ENCODE data around the gene RRAGA.
A peak's percentile ranks its signal among the peaks of the same experiment; 100 is the strongest.
"Not testable (repeated sequence)": the region's sequence is repeated elsewhere in the genome, so short reads cannot be mapped to it uniquely, and the experiment has no call there.

RRAGA gene

DNA sequence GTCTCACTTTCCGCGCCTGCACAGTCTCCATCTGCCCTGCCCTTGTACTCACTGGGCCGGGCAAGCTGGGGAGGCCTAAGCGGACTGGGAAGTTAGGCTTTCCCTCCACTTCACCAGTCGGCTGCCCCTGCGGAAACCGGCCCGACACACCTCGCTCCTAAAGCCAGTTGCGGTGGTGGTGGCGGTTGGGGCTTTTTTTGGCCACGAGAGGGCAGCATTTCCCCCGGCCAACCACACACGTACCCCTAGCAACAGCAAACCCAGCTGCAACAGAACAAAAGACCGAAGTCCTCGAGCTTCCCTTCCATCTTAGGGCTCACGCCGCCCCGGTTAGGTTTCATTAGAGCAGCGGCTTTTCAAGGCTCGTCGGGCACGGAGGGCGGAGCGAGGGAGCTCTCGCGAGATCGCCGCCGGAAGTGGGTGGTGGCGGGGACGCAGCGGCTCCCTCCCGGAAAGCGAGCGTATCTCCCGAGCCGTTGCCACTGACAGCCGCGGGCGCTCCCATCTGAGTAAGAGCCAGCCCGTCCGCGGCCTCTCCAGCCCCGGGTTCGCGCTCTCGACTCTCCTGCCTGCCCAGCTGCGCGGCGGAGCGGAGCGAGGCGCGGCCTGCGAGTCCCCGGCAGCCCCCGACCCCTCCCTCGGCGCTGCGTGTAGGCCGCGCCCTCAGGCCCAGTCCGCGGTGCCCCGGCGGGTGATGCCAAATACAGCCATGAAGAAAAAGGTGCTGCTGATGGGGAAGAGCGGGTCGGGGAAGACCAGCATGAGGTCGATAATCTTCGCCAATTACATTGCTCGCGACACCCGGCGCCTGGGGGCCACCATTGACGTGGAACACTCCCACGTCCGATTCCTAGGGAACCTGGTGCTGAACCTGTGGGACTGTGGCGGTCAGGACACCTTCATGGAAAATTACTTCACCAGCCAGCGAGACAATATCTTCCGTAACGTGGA lies at the start of gene RRAGA:
RRAGA (plus strand) TSS at position 462 of the 951 bp plus-strand sequence; CDS start at position 695, 233 bp downstream.
- DNase-seq (ENCODE audit: low spot score), result peak; percentile 94

GRCh38 chr9:19000133-19000532 lies 49.1 kb upstream of the RRAGA start:
- DNase-seq (ENCODE audit: low spot score), result no peak

DNA sequence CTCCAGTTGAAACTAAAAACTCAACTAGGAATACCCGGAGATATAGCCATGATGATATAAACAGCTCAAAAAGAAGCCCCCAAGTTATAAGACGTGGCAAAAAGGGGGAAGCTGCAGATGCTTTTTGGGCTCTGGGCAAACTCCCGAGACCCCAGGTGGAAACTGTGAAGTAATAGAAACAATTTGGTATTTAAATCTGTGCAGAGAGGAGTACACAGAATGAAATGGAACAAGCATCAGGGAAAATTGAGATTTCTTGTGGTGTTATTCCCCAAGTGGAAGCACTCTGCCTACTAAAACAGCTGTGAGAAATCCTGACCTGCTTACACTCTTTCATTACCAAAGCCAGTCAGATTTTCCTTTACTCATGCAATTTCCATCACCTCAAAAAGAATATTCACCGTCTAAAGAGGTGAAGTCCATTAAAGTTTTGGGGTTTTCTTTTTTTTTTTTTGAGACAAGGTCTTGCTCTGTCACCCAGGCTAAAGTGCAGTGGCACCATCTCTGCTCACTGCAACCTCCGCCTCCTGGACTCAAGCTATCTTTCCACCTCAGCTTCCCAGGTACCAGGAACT lies 39.7 kb upstream of the RRAGA start:
- DNase-seq (ENCODE audit: low spot score), result no peak

GRCh38 chr9:19018201-19018600 lies 31.0 kb upstream of the RRAGA start:
- no peak for DNase-seq (ENCODE audit: low spot score)

GRCh38 chr9:19020886-19021455 lies 28.3 kb upstream of the RRAGA start:
- no peak for DNase-seq (ENCODE audit: low spot score)

GRCh38 chr9:19021649-19022048 lies 27.6 kb upstream of the RRAGA start:
- not testable (repeated sequence) for DNase-seq (ENCODE audit: low spot score)

DNA sequence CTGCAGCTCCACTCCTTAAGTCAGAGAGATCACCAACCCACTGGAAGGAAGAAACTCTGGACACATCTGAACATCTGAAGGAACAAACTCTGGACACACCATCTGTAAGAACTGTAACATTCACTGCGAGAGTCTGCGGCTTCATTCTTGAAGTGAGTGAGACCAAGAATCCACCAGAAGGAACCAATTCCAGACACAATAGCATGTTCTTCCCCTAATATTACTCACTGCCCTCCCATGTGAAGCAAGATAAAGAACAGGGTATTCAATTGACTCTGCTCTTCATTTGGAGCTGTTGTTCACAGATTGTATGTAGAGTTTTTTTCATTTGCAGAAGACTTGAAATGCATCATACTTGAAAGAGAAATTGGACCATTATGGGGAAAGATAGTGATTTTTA lies 27.0 kb upstream of the RRAGA start:
- no peak for DNase-seq (ENCODE audit: low spot score)

DNA sequence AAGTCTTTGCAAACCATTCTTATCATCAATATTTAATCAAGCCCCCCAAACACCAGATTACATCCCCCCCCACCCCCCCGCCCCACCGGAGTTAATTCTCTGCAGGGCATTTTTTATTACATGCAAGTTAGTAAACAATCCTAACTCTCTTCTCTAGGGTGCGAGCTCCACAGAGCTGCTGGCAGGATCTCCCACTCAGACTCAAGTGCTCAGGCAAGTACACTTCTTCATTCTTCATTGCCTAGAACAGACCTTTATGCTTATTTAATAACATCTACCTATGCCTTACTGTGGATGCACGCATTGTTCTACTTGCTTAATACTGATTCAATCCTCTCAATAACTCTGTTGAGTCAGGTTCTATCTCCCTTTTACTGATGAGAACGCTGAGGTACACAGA lies 26.1 kb upstream of the RRAGA start:
- no peak for DNase-seq (ENCODE audit: low spot score)

DNA sequence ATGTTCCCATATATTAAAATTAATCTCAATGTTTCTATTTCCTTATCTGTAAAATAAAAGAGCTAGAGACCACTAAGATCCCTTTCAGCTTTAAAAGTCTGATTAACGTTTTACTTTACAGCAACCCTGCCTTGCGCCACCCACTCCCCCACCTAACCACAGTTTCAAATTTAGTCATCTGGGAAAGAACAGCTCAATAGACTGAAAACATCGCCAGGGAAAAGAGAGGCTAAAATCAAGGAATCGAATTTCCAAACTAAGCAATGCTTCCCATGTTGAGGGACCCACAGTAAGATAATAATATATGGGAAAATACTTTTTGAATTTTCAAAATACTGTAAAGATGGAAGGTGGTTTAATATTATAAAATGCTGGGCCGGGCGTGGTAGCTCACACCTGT lies 22.9 kb upstream of the RRAGA start:
- no peak for DNase-seq (ENCODE audit: low spot score)

DNA sequence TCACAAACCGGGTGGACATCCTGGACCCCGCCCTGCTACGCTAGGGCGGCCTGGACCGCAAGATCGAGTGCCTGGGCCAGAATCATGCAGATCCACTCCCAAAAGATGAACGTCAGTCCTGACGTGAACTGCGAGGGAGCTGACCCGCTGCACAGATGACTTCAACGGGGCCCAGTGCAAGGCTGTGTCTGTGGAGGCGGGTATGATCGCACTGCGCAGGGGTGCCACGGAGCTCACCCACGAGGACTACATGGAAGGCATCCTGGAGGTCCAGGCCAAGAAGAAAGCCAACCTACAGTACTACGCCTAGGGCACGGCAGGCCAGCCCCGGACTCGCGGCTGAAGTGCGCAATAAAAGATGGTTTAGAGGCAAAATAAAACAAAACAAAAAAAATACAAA lies 21.4 kb upstream of the RRAGA start:
- no peak for DNase-seq (ENCODE audit: low spot score)

- DNase-seq (ENCODE audit: low spot score), result peak; percentile 57
These were observed 20.3 kb upstream of the RRAGA start for GRCh38 chr9:19028835-19029451.

DNA sequence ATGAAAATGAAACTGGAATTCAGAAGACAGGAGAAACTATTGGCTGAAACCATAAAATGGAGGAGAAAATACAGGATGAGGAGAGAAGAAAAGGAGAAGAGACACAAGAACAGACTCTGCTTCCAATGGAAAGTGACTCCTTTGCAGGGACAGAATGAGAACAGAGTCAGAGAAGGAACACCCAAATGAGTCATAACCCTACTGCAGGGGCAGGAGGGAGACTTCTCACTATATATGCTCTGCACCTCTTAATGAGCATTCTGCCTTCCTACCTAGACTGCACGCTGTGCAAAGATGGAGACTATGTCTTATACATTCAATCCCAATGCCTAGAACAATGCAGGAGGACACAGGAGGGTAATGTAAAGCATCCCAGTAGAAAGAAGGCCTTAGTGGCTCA lies 18.3 kb upstream of the RRAGA start:
- DNase-seq (ENCODE audit: low spot score), result no peak

- no peak for DNase-seq (ENCODE audit: low spot score)
These were observed 16.8 kb upstream of the RRAGA start for GRCh38 chr9:19032406-19032805.

- no peak for DNase-seq (ENCODE audit: low spot score)
These were observed 16.2 kb upstream of the RRAGA start, which contains the start of gene SAXO1 for GRCh38 chr9:19033015-19033414. TSS of gene SAXO1 (minus strand) at chr9:19033209. CDS start at chr9:19032908, 301 bp downstream.

- no peak for DNase-seq (ENCODE audit: low spot score)
These were observed 12.6 kb upstream of the RRAGA start for GRCh38 chr9:19036611-19037010.

DNA sequence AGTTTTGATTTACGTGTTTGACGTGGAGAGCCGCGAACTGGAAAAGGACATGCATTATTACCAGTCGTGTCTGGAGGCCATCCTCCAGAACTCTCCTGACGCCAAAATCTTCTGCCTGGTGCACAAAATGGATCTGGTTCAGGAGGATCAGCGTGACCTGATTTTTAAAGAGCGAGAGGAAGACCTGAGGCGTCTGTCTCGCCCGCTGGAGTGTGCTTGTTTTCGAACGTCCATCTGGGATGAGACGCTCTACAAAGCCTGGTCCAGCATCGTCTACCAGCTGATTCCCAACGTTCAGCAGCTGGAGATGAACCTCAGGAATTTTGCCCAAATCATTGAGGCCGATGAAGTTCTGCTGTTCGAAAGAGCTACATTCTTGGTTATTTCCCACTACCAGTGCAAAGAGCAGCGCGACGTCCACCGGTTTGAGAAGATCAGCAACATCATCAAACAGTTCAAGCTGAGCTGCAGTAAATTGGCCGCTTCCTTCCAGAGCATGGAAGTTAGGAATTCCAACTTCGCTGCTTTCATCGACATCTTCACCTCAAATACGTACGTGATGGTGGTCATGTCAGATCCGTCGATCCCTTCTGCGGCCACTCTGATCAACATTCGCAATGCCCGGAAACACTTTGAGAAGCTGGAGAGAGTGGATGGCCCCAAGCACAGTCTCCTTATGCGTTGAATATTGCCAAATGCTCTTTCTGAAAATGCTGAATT lies 850 bp downstream of the RRAGA start:
- DNase-seq (ENCODE audit: low spot score), result peak; percentile 47

GRCh38 chr9:19050637-19051591 lies 1.7 kb downstream of the RRAGA start:
- no peak for DNase-seq (ENCODE audit: low spot score)

- DNase-seq (ENCODE audit: low spot score), result no peak
These were observed 7.8 kb downstream of the RRAGA start for GRCh38 chr9:19057033-19057432.

DNA sequence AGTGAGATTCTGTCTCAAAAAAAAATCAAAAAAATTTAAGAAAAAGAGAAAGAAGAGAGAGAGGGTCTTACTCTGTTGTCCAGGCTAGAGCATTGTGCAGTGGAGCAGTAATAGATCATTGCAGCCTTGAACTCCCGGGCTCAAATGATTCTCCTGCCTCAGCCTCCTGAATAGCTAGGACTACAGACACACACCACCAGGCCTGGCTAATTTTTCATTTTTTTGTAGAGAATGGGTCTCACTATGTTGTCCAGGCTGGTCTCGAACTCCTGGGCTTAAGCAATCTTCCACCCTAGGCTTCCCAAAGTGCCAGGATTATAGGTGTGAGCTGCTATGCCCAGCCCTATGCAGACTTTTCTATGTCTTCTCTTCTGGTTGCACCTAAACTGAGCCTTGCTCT lies 25.0 kb downstream of the RRAGA start:
- DNase-seq (ENCODE audit: low spot score), result no peak

GRCh38 chr9:19074836-19075235 lies 25.6 kb downstream of the RRAGA start:
- no peak for DNase-seq (ENCODE audit: low spot score)

- no peak for DNase-seq (ENCODE audit: low spot score)
These were observed 36.1 kb downstream of the RRAGA start for GRCh38 chr9:19085295-19085694.
